ENCODE measurements around the gene PWWP2A. TPM values are rescaled to one million over a fixed set of nuclear protein-coding genes. Genes with fewer than 3 reads are reported as not detected.
"Not testable (repeated sequence)": the region's sequence is repeated elsewhere in the genome, so short reads cannot be mapped to it uniquely, and the experiment has no call there.

PWWP2A gene
- total RNA-seq, 1 donor from 2014 or later, result 27.0 TPM

- peak in 1 of 2 donors; percentile 9 for ATAC-seq
- Histone ChIP-seq H3K9me3 (no peaks in the 10 kb centered on the region), H3K36me3 (peaks cover 14% of the 10 kb centered on the region), H3K27me3 (ENCODE audit: low read depth) (no peaks in the 10 kb centered on the region), H3K27ac (no peak overlapping the region), H3K4me3 (no peak overlapping the region), H3K4me1 (peaks cover 16% of the 10 kb centered on the region)
- TF ChIP-seq, protein P1, sequence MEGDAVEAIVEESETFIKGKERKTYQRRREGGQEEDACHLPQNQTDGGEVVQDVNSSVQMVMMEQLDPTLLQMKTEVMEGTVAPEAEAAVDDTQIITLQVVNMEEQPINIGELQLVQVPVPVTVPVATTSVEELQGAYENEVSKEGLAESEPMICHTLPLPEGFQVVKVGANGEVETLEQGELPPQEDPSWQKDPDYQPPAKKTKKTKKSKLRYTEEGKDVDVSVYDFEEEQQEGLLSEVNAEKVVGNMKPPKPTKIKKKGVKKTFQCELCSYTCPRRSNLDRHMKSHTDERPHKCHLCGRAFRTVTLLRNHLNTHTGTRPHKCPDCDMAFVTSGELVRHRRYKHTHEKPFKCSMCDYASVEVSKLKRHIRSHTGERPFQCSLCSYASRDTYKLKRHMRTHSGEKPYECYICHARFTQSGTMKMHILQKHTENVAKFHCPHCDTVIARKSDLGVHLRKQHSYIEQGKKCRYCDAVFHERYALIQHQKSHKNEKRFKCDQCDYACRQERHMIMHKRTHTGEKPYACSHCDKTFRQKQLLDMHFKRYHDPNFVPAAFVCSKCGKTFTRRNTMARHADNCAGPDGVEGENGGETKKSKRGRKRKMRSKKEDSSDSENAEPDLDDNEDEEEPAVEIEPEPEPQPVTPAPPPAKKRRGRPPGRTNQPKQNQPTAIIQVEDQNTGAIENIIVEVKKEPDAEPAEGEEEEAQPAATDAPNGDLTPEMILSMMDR (IDR thresholded peaks at IDR 0.05), result no peak
- intact Hi-C loops (cut with DNase I), result no loop called here
- DNase-seq, result no peak
These were observed 47.3 kb downstream of the PWWP2A start for GRCh38 chr5:160071916-160072315.

- H3K4me3 ChIP-seq, result no peak overlapping the region
- no peak overlapping the region for H3K27ac ChIP-seq
- no peaks in the 10 kb centered on the region for H3K27me3 ChIP-seq (ENCODE audit: low read depth)
- H3K4me1 ChIP-seq, result peaks cover 16% of the 10 kb centered on the region
- TF ChIP-seq, protein P1 (IDR thresholded peaks at IDR 0.05), result no peak
- ATAC-seq (peak; percentile 18 to 34), DNase-seq (no peak)
- intact Hi-C loops (cut with DNase I), result no loop called here
- peaks cover 18% of the 10 kb centered on the region for H3K36me3 ChIP-seq
- no peaks in the 10 kb centered on the region for H3K9me3 ChIP-seq
These were observed 47.7 kb downstream of the PWWP2A start for GRCh38 chr5:160071516-160071915.

GRCh38 chr5:160069120-160069519 is 50.1 kb downstream of the PWWP2A start:
- ATAC-seq; H3K9me3 ChIP-seq; H3K27me3 ChIP-seq (ENCODE audit: low read depth); H3K27ac ChIP-seq; intact Hi-C loops (cut with DNase I); DNase-seq; H3K4me3 ChIP-seq: not testable (repeated sequence)
- Histone ChIP-seq H3K36me3 (peaks cover 42% of the 10 kb centered on the region), H3K4me1 (peaks cover 21% of the 10 kb centered on the region)

DNA sequence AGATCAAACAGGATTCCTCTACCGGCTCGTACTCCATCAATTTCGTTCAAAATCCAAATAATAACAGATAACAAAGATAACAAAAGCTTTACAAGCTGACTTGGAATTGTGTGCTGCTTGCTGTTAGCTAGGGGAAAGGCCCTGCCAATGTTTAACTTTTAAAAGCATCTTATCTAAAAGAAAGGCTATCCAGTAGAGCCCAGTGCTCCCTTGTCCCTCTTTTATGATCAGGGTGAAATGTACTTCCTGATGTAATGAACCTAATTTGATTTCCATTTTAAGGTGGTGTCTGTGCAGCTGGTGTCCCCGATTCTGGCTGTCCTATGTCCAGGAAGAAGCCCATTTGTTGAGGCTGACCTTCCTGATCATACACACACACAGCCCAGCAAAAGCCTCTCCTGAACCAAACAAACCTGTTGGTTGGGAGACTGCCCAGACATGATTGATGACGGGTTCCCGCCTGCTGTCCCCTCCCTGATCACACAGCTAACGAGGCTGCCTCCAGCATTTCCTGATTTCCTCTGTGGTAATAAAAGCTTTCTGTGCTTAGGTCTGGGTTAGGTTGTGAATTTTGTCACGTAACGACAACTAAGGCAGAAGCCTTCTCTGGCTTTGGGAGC is 54.1 kb downstream of the PWWP2A start:
- TF ChIP-seq, protein P1 (IDR thresholded peaks at IDR 0.05), result no peak
- ATAC-seq, result peak in 1 of 2 donors; percentile 40

GRCh38 chr5:160064417-160064810 is 54.8 kb downstream of the PWWP2A start:
- TF ChIP-seq, protein P1 (IDR thresholded peaks at IDR 0.05), result no peak
- peaks cover 6% of the 10 kb centered on the region for H3K4me1 ChIP-seq
- intact Hi-C loops (cut with DNase I), result no loop called here
- H3K27ac ChIP-seq, result no peak overlapping the region
- H3K36me3 ChIP-seq, result peaks cover 81% of the 10 kb centered on the region
- no peak overlapping the region for H3K4me3 ChIP-seq
- H3K27me3 ChIP-seq (ENCODE audit: low read depth), result no peaks in the 10 kb centered on the region
- DNase-seq, result no peak
- ATAC-seq, result no peak
- no peaks in the 10 kb centered on the region for H3K9me3 ChIP-seq

More for the DNA sequence above, 54.1 kb downstream of the PWWP2A start:
- Histone ChIP-seq H3K4me1 (peaks cover 6% of the 10 kb centered on the region), H3K27ac (no peak overlapping the region), H3K4me3 (no peak overlapping the region), H3K36me3 (peaks cover 74% of the 10 kb centered on the region), H3K27me3 (ENCODE audit: low read depth) (no peaks in the 10 kb centered on the region), H3K9me3 (no peaks in the 10 kb centered on the region)
- intact Hi-C loops (cut with DNase I), result no loop called here
- DNase-seq, result no peak

- Histone ChIP-seq H3K9me3 (no peaks in the 10 kb centered on the region), H3K4me1 (peaks cover 6% of the 10 kb centered on the region), H3K4me3 (no peak overlapping the region), H3K27ac (no peak overlapping the region), H3K36me3 (peaks cover 91% of the 10 kb centered on the region), H3K27me3 (ENCODE audit: low read depth) (no peaks in the 10 kb centered on the region)
- TF ChIP-seq, protein P1 (IDR thresholded peaks at IDR 0.05), result no peak
- intact Hi-C loops (cut with DNase I), result no loop called here
- DNase-seq (no peak), ATAC-seq (no peak)
These were observed 57.5 kb downstream of the PWWP2A start for GRCh38 chr5:160061770-160062169.
